SH-SY5Y (cell line): ENCODE data around the gene COBL.

Experiments
- GATA2 ChIP-seq: IDR thresholded peaks from 2 replicates; pipeline ENCODE4 v1.6.1; 2011; ENCODE audit warnings: mild to moderate bottlenecking, low read depth, low read length
- GATA3 ChIP-seq: IDR thresholded peaks from 2 replicates; pipeline ENCODE4 v1.6.1; 2011; ENCODE audit warnings: low read depth, mild to moderate bottlenecking, low read length, moderate library complexity

DNA sequence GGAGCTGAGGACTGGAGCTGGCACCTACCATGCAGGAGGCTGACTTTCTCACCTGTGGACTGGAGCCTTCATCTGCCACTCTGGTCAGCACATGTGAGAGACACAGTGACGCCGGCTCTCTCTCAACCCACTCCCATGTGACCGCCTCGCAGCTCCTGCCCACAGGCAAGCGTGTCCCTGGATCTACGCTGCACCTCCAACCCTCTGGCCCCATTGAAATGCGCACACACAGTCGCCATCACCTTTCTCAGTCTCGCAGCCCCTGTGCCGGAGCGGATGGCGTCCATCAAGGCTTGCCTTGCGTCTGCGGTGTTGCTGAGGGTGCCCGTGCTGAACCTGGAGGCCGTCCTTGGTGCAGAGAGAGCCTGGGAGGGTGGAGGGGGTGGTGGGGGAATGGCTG, 291.7 kb downstream of the COBL start:
- TF ChIP-seq GATA3 (no peak), GATA2 (no peak)
